ENCODE measurements around the gene FBXW9.

The FBXW9 gene

DNA sequence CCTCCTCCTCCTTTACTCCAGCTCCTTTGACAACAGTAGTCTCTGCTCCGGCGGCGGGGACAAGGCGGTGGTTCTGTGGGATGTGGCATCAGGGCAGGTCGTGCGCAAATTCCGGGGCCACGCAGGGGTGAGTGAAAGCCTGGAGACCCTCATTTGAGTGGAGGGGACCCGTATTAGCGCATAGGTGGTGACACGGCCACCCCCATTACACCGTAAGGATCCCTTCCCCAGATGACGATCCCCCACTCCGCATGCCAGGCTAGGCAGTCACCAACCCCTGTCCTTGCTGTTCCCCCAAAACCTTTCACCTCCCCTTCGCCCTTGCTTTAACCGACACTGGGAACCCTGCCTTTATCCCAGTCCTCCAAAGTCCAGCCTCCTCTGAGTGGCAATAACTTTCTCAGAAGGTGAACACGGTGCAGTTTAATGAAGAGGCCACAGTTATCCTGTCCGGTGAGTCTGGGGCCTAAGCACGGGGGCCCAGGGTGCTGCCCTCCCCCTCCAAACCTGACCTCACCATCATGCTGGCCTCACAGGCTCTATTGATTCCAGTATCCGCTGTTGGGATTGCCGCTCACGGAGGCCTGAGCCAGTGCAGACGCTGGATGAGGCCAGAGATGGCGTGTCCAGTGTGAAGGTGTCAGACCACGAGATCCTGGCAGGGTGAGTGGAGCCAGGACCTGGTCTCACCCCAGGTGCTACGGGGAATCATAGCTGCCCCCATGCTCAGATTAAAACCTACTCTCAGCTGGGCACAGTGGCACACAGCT lies 26.1 kb downstream of the FBXW9 start:
- Histone ChIP-seq H3K27ac (peak overlapping the region; percentile 95), H3K4me2 (ENCODE audit: low read length) (peak overlapping the region; percentile 100), H3K9ac (peak overlapping the region; percentile 24), H3K4me1 (peaks cover 10% of the 10 kb centered on the region), H3K4me3 (ENCODE audit: low read depth, low read length) (peak overlapping the region; percentile 97), H2AFZ (peak overlapping the region; percentile 75), H3K9me3 (ENCODE audit: control insufficient read depth, low read length) (no peaks in the 10 kb centered on the region), H3K36me3 (ENCODE audit: control insufficient read depth, insufficient read depth, low read length) (no peaks in the 10 kb centered on the region), H3K79me2 (peaks cover 5% of the 10 kb centered on the region), H3K27me3 (ENCODE audit: control insufficient read depth, insufficient read depth, low read length) (no peaks in the 10 kb centered on the region)
- TF ChIP-seq, protein P1, sequence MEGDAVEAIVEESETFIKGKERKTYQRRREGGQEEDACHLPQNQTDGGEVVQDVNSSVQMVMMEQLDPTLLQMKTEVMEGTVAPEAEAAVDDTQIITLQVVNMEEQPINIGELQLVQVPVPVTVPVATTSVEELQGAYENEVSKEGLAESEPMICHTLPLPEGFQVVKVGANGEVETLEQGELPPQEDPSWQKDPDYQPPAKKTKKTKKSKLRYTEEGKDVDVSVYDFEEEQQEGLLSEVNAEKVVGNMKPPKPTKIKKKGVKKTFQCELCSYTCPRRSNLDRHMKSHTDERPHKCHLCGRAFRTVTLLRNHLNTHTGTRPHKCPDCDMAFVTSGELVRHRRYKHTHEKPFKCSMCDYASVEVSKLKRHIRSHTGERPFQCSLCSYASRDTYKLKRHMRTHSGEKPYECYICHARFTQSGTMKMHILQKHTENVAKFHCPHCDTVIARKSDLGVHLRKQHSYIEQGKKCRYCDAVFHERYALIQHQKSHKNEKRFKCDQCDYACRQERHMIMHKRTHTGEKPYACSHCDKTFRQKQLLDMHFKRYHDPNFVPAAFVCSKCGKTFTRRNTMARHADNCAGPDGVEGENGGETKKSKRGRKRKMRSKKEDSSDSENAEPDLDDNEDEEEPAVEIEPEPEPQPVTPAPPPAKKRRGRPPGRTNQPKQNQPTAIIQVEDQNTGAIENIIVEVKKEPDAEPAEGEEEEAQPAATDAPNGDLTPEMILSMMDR (IDR thresholded peaks at IDR 0.05): no peak

DNA sequence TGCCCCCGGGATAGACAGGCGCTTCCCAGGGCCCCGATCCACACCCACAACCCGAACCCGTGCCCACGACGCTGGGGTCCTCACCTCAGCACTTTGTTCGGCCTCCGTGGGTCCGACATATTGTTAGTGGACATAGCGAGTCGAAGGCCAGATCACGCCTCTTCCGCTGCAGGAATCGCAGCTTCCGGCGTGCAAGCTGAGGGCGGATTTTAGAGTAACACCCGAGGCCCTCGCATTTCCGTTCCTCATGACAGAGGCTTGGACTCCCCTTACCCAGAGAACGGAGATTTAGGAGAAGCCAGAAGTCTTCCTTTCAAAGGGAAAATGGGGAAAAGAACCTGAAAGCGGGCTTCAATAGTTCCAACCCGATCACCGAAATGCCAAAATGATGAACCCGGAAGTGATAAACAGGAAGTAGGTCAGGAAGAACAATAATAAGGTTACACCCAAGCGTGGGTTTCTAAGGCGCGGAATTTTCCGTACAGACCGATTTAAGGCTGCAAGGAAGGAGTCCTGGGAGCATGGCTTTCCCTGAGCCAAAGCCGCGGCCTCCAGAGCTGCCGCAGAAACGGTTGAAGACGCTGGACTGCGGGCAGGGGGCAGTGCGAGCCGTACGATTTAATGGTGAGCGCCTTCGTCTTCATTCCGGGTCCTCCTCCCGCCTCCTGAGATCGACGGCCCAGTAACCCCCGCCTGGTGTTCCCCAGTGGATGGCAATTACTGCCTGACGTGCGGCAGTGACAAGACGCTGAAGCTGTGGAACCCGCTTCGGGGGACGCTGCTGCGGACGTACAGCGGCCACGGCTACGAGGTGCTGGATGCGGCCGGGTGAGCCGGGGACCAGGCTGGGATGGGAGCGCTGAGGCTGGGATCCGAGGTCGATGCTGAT lies 26.9 kb downstream of the FBXW9 start:
- Histone ChIP-seq H3K4me1 (peaks cover 10% of the 10 kb centered on the region), H3K27me3 (ENCODE audit: control insufficient read depth, insufficient read depth, low read length) (no peaks in the 10 kb centered on the region), H3K9ac (peak overlapping the region; percentile 24), H3K9me3 (ENCODE audit: control insufficient read depth, low read length) (no peaks in the 10 kb centered on the region), H3K4me2 (ENCODE audit: low read length) (peak overlapping the region; percentile 100), H3K4me3 (ENCODE audit: low read depth, low read length) (peak overlapping the region; percentile 97), H3K27ac (peak overlapping the region; percentile 95), H3K36me3 (ENCODE audit: control insufficient read depth, insufficient read depth, low read length) (no peaks in the 10 kb centered on the region), H2AFZ (peak overlapping the region; percentile 75), H3K79me2 (peaks cover 5% of the 10 kb centered on the region)
- TF ChIP-seq, protein P1 (IDR thresholded peaks at IDR 0.05): no peak

GRCh38 chr19:12668932-12669269 lies 27.5 kb downstream of the FBXW9 start:
- Histone ChIP-seq H3K27ac (peak overlapping the region; percentile 95), H3K4me1 (peaks cover 10% of the 10 kb centered on the region), H3K27me3 (ENCODE audit: control insufficient read depth, insufficient read depth, low read length) (no peaks in the 10 kb centered on the region), H3K9ac (peak overlapping the region; percentile 24), H3K36me3 (ENCODE audit: control insufficient read depth, insufficient read depth, low read length) (no peaks in the 10 kb centered on the region), H3K79me2 (peaks cover 5% of the 10 kb centered on the region), H3K4me3 (ENCODE audit: low read depth, low read length) (peak overlapping the region; percentile 97), H3K9me3 (ENCODE audit: control insufficient read depth, low read length) (no peaks in the 10 kb centered on the region), H3K4me2 (ENCODE audit: low read length) (peak overlapping the region; percentile 100), H2AFZ (peak overlapping the region; percentile 75)
- TF ChIP-seq, protein P1 (IDR thresholded peaks at IDR 0.05): no peak

GRCh38 chr19:12668346-12668745 lies 28.1 kb downstream of the FBXW9 start:
- Histone ChIP-seq H3K4me1 (peaks cover 10% of the 10 kb centered on the region), H3K4me3 (ENCODE audit: low read depth, low read length) (peak overlapping the region; percentile 97), H3K9me3 (ENCODE audit: control insufficient read depth, low read length) (no peaks in the 10 kb centered on the region), H3K36me3 (ENCODE audit: control insufficient read depth, insufficient read depth, low read length) (no peaks in the 10 kb centered on the region), H3K79me2 (peaks cover 5% of the 10 kb centered on the region), H3K27ac (peak overlapping the region; percentile 95), H3K9ac (no peak overlapping the region), H2AFZ (no peak overlapping the region), H3K27me3 (ENCODE audit: control insufficient read depth, insufficient read depth, low read length) (no peaks in the 10 kb centered on the region), H3K4me2 (ENCODE audit: low read length) (peak overlapping the region; percentile 100)
- TF ChIP-seq, protein P1 (IDR thresholded peaks at IDR 0.05): no peak

Measured in parathyroid adenoma (tissue), 2 donors.